Non-pigmented ciliary epithelial cell (primary cell): Measurements from ENCODE around the gene IL1RAPL1.

Experiments used
- DNase-seq: peaks from one replicate; pipeline ENCODE4 v3.0.0-alpha.2; 2010; ENCODE audit warnings: low read depth

Gene IL1RAPL1

GRCh38 chrX:28979877-28980276 is 392.6 kb downstream of the IL1RAPL1 start:
- DNase-seq: no peak

- no peak for DNase-seq
These were observed 394.7 kb downstream of the IL1RAPL1 start for GRCh38 chrX:28981952-28982351.

- no peak for DNase-seq
These were observed 401.0 kb downstream of the IL1RAPL1 start for GRCh38 chrX:28988246-28988645.

GRCh38 chrX:28997706-28998463 is 410.6 kb downstream of the IL1RAPL1 start:
- DNase-seq: peak; percentile 5

GRCh38 chrX:28998609-28999135 is 411.4 kb downstream of the IL1RAPL1 start:
- DNase-seq: no peak

- no peak for DNase-seq
These were observed 425.6 kb downstream of the IL1RAPL1 start for GRCh38 chrX:29012867-29013266.

GRCh38 chrX:29023207-29023606 is 436.0 kb downstream of the IL1RAPL1 start:
- DNase-seq: no peak

GRCh38 chrX:29024871-29025270 is 437.6 kb downstream of the IL1RAPL1 start:
- no peak for DNase-seq

- no peak for DNase-seq
These were observed 452.3 kb downstream of the IL1RAPL1 start for GRCh38 chrX:29039501-29039900.

- DNase-seq: no peak
These were observed 452.9 kb downstream of the IL1RAPL1 start for GRCh38 chrX:29040160-29040559.

GRCh38 chrX:29042341-29042740 is 455.1 kb downstream of the IL1RAPL1 start:
- DNase-seq: no peak

- DNase-seq: no peak
These were observed 456.5 kb downstream of the IL1RAPL1 start for GRCh38 chrX:29043746-29044145.

- DNase-seq: no peak
These were observed 457.4 kb downstream of the IL1RAPL1 start for GRCh38 chrX:29044423-29045184.

GRCh38 chrX:29065477-29065876 is 478.2 kb downstream of the IL1RAPL1 start:
- DNase-seq: no peak

- no peak for DNase-seq
These were observed 479.3 kb downstream of the IL1RAPL1 start for GRCh38 chrX:29066516-29066915.

- no peak for DNase-seq
These were observed 480.1 kb downstream of the IL1RAPL1 start for GRCh38 chrX:29067351-29067750.

- peak; percentile 17 for DNase-seq
These were observed 484.5 kb downstream of the IL1RAPL1 start for GRCh38 chrX:29071525-29072320.

- DNase-seq: no peak
These were observed 495.3 kb downstream of the IL1RAPL1 start for GRCh38 chrX:29082558-29082957.

- DNase-seq: no peak
These were observed 496.6 kb downstream of the IL1RAPL1 start for GRCh38 chrX:29083823-29084222.

- DNase-seq: no peak
These were observed 503.6 kb downstream of the IL1RAPL1 start for GRCh38 chrX:29090811-29091210.

GRCh38 chrX:29107231-29107630 is 520.0 kb downstream of the IL1RAPL1 start:
- no peak for DNase-seq

- no peak for DNase-seq
These were observed 522.8 kb downstream of the IL1RAPL1 start for GRCh38 chrX:29110041-29110440.
